ENCODE measurements around the gene VTN.

VTN gene

DNA sequence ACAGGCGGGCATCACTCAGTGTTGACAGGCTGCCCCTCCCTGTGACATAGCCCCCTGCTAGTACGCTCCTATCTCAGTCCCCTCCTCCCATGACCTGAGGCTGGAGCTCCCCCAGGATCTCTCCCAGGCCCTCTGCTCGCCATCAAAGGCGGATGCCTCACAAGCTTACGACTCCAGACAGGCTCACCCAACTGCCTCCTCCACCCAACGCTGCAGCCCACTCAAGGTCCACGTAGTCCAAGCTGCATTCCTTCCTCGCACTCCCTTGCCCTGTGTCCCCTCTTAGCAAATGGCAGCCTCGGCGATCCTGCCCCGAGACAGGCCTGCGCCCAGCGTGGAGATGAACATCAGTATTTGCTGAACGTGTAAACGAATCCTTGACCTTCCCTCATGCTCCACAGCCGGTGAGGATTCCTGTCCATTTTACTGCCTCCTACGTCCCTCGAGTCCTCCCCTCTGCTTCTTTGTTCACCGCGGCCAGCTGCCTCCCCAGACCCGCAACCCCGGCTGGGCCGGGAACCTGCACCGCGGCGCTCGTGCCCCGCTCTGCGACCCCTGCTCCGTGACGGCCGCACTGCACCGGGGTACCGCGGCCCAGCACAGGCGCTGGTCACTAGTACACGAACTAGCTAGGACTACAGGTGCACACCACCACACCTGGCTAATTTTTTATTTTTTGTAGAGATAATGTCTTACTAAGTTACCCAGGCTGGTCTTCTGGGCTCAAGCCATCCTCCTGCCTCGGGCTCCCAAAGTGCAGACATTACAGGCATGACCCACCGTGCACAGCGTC, 51.9 kb downstream of the VTN start:
- DNase-seq, result no peak

Data from 8988T (cell line).